ENCODE data around the gene NAA40. TPM values are rescaled to one million over a fixed set of nuclear protein-coding genes. Genes with fewer than 3 reads are reported as not detected.

NAA40 gene
- polyA plus RNA-seq, 1 experiment: 17.4 TPM

DNA sequence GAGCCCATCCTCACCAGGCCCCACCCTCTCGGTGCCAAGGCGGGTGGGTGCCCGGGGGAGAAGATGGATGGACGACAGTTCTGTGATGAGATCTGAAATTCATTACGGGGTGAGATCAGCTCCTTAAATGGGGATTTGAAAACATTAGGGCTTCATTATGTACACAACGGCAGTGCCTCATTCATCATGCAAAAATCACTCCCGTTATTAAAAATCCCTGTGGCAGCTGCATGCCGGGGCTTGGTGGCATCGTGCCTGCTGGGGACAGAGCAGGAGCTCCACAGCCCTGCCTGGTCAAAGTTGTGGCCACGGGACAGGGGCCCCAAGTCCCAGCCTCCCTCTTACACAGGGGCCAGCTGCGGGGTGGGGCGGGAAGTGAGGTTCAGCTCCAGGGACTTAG is 67.6 kb downstream of the NAA40 start:
- CTCF ChIA-PET: interaction anchor here (1.1 to 1.8 kb wide), 3 partner anchors 146 to 179 kb away, joined by 4 to 7 read pairs (median 5); no protein-coding TSS in a partner anchor
- no peaks in the 10 kb centered on the region for H3K27me3 ChIP-seq (ENCODE audit: control insufficient read depth, insufficient read depth, low read length)
- H3K9me3 ChIP-seq (ENCODE audit: control insufficient read depth, insufficient read depth, low read length): peaks cover 22% of the 10 kb centered on the region
- H3K4me3 ChIP-seq (ENCODE audit: low read depth, low read length): no peak overlapping the region
- no peak overlapping the region for H3K27ac ChIP-seq (ENCODE audit: low read depth, low read length)
- DNase-seq (ENCODE audit: low read depth, low spot score): no peak
- POLR2A ChIA-PET: no interaction called here
- no peak for TF ChIP-seq CTCF (IDR thresholded peaks at IDR 0.05; ENCODE audit: low read depth, low read length)

Small RNA genes within 50 kb of the gene (small RNA-seq; reads per million reads assigned to genes)
- gene RNU6-45P (ENCODE audit: insufficient read length, low read depth): not detected

Other genes starting within 250 kb of the NAA40 start
- gene ZFTA, start 170.2 kb upstream of the NAA40 start, polyA plus RNA-seq (2011; rRNA removed): 8.3 and 8.6 TPM in 2 replicates
- gene SPINDOC, start 125.5 kb upstream of the NAA40 start, polyA plus RNA-seq (2011; rRNA removed): 15.8 and 20.9 TPM in 2 replicates
- gene MARK2, start 99.9 kb upstream of the NAA40 start, polyA plus RNA-seq (2011; rRNA removed): 14.5 and 16.5 TPM in 2 replicates
- gene RCOR2, start 21.8 kb upstream of the NAA40 start, polyA plus RNA-seq (2011; rRNA removed): 4.4 and 5.2 TPM in 2 replicates
- gene COX8A, start 35.6 kb downstream of the NAA40 start, polyA plus RNA-seq (2011; rRNA removed): 200 and 346 TPM in 2 replicates
- 99.0 and 105 TPM in 2 replicates for gene OTUB1, start 47.4 kb downstream of the NAA40 start, polyA plus RNA-seq (2011; rRNA removed)
- gene FLRT1, start 96.9 kb downstream of the NAA40 start, polyA plus RNA-seq (2011; rRNA removed): 0.17 and 0.33 TPM in 2 replicates
- gene MACROD1, start 227.1 kb downstream of the NAA40 start, polyA plus RNA-seq (2011; rRNA removed): 8.0 and 8.1 TPM in 2 replicates
- gene STIP1, start 247.2 kb downstream of the NAA40 start, polyA plus RNA-seq (2011; rRNA removed): 166 and 171 TPM in 2 replicates

Data from AG04450 (cell line).